HG03521 (cell line): ENCODE measurements around the gene GRIN3B.
"Not testable (repeated sequence)": the region's sequence is repeated elsewhere in the genome, so short reads cannot be mapped to it uniquely, and the experiment has no call there.

Experiments used
- ATAC-seq: cut with Tn5 transposase; IDR thresholded peaks from one replicate; pipeline ENCODE4 v1.9.1; 2021; ENCODE audit warnings: mild to moderate bottlenecking, moderate library complexity; ENCODE audit not compliant: unreplicated experiment

Gene GRIN3B

DNA sequence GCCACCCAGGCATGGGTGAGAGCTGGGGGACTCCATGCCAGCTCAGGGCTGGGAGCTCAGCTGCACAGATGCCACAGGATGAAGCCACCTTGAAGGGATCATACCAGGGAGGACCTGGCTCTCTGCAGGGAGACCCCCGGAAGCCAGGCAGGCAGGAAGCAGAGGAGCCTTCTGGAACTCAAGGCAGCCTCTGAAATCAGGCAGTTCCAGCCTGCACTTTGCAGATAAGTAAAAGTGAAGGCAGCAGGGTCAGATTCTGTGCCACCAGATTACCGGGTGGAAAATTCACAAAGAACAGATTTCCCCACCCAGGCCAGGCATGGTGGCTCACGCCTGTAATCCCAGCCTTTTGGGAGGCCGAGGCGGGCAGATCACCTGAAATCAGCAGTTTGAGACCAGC is 18.2 kb downstream of the GRIN3B start:
- no peak for ATAC-seq

DNA sequence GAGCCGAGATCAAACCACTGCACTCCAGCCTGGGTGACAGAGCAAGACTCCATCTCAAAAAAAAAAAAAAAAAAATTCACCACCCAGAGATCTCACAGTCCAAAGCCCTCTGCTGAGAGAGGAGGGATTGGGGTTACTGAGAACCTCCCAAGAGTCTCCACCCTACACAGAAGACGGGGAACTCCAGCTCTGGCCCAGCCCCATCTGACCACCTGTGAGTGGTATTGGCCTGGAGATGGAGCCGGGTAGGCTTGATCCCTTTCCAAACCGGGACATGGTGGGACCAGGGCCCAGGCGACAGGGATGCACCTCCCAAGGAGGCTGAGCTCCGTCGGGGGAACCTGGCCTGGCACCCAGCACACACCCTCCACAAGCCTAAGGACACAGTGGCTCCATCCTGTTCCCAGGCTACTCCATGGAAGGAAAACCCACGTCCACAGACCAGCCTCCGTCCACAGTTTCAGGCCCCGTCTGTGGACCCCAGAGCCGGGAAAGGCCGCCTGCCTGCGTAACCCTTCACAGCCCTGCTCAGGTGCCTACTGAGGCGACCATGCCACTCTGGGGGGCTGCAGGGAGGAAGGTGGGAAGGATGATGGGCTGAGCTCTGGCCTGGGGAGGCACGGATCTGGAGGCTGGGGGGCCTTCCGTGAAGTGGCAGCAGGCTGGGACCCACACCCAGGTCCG is 18.9 kb downstream of the GRIN3B start:
- no peak for ATAC-seq

GRCh38 chr19:1019616-1019961 is 19.4 kb downstream of the GRIN3B start:
- no peak for ATAC-seq

DNA sequence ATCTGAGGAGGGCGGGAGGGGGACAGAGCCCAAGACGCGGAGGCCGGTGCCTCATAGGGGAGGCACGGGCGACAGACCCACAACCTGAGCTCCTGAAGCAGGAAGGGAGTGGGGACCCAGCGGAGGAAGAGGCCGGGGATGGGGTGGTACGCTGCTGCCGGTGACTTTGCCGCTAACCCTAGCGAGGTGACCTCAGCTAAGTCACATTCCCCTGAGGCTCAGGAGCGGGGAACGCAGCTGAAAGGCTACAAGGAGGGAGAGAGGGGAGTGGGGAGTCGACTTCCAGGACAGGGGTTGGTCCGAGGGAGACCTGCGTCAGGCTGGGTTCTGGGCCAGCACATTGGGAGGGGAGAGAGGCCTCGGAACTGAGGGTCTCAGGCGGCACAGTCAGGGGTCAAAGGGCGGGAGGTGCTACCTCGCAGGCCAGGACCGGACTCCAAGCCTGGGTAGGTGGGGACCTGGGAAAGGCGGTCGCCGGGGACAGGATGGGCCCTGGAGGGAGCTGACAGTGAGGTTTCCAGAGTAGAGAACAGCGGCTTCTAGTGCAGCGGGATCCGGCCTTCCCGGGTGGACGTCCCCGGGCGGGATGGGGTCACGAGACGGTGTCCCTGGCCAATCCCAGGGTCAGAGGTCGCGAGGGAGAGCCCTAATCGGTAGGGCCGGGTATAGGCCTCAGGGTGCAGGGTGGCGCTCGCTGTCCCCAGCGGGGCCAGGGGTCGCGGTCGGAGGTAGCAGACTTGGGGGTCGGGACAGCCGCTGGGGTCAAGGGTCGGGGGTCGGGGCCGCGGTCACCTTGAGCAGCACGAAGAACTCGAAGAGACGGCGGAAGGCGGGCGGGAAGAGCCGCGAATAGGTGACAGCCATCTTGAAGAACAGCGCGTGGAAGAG is 20.0 kb downstream of the GRIN3B start:
- ATAC-seq, result no peak

DNA sequence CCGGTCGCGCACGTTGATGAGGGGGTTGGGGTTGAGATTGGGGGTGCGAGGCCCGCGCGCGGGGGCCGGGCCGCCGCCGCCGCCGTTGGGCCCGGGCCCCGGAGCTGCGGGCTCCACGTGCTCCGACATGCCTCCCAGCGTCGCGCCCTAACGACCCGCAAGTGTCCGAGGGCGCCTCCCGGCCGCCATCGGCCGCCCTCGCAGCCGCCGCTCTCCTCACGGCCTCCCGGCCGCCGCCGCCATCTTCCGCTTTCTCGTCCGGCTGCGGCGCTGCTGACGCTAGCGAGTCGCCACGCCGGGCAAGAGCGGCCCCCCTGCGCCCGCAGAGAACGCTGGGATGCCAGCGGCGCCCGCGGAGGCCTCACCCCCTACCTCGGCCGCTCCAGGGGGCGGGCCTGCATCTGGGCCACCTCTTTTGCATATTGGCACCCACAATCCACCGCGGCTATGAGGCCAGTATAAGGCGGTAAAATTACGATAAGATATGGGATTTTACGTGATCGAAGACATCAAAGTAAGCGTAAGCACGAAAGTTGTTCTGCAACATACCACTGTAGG is 20.7 kb downstream of the GRIN3B start, which contains the start of gene TMEM259:
TSS of gene TMEM259 (minus strand) at position 256 of the 558 bp plus-strand sequence. CDS start at position 129, 127 bp downstream.
- peak; percentile 86 for ATAC-seq

- not testable (repeated sequence) for ATAC-seq
Measured at GRCh38 chr19:1023883-1024188, 23.6 kb downstream of the GRIN3B start.

DNA sequence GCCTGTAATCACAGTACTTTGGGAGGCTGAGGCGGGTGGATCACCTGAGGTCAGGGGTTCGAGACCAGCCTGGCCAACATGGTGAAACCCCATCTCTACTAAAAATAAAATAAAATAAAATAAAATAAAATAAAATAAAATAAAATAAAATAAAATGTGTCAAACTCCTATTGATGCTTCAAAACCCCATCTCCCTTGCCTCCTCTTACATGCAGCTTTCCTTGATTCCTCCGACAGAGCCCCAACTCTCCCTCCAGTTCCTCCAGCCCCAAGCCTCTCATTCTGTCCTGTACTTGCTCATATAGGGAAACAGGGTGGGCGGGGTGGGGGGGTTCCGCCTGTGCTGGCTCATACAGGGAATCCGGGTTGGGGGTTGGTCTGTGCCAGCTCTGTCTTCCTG is 24.9 kb downstream of the GRIN3B start:
- not testable (repeated sequence) for ATAC-seq

GRCh38 chr19:1025960-1026782 is 26.0 kb downstream of the GRIN3B start, which contains the start of gene CNN2:
CNN2 (plus strand) TSS chr19:1026608; CDS start chr19:1026662, 54 bp downstream.
- no peak for ATAC-seq

GRCh38 chr19:1026783-1027649 is 26.8 kb downstream of the GRIN3B start:
- ATAC-seq, result no peak

GRCh38 chr19:1027650-1028061 is 27.4 kb downstream of the GRIN3B start:
- ATAC-seq, result no peak

- no peak for ATAC-seq
Measured at GRCh38 chr19:1028062-1028926, 28.1 kb downstream of the GRIN3B start.

GRCh38 chr19:1032264-1032867 is 32.1 kb downstream of the GRIN3B start:
- ATAC-seq, result no peak

GRCh38 chr19:1035998-1036621 is 35.9 kb downstream of the GRIN3B start:
- no peak for ATAC-seq

DNA sequence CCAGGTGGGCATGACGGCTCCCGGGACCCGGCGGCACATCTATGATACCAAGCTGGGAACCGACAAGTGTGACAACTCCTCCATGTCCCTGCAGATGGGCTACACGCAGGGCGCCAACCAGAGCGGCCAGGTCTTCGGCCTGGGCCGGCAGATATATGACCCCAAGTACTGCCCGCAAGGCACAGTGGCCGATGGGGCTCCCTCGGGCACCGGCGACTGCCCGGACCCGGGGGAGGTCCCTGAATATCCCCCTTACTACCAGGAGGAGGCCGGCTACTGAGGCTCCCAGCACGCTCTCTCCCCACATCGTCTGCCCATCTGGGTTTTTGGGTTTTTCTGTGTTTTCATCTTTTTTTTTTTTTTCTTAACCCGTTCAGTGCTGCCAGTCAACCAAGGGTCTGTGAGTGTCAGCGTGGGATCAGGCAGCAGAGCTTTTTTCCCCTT is 37.4 kb downstream of the GRIN3B start:
- ATAC-seq, result no peak

DNA sequence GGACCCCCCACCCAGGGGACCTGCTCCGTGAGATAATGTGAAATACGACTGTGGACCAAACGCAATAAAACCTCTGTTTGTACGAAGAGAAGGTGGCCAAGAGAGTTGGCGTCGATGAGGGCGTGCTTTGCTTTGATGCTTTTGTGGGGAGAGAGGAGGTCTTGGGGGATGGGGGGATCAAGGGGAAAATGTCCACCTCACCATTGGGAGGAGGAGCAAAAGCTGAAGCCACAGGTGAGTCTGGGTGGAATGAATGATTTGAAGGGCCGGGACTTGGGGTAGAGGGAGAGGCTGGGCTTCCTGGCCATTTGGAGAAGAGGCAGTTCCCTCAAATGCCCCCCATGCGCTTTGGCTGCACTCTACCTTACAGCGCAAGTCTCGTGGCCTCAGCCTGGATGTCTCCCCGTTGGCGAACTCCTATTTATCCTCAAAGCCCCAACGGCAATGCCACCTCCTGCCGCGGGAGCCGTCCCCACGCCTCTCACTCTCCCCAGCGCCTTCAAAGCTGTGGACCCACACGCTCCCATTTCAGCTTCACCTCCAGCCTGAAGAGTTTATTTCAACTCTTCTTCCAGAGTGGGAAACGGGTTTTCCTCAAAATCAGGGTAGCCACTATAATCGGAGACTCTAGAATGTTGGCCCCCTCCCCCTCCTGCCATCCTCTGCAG is 38.9 kb downstream of the GRIN3B start:
- no peak for ATAC-seq

DNA sequence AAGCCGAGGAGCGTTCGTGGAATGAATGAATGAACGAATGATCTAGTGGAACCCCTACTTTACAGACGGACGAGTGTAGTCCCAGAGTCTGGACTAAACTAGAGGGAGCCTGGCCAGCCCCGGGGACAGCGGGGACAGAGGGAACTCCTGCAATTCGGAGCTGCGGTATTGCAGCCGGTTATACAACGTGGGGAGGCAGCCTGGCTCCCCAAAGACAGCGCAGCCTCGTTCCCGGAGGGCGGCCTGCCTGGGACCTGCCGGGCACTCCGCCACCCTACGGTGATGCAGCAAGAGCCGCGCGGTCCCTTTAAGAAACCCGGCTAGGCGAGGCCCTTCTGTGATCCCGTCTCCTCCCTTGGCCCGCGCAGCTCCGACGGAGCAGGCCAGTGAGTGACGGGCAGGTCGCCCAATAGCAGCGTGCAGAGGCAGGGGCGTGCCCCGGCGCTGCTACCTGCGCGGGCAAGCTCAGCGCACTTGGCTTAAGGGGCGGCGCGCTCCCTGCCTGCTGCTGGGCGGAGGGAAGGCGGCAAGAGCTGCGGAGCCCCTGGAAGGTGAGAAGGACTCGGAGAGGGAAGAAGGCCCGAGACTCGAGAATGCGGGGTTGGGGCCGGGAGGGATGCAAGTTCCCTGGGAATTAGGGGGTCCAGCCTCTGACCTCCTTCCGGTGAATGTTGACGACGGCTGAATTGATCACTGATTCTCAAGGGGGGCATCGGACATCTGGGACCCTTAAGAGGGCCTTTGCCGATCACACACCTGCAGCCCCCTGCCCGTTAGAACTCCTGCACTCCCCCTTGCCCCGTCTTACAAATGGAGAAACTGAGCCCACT is 39.6 kb downstream of the GRIN3B start, which contains the start of gene ABCA7:
TSS of gene ABCA7 (plus strand) at position 462 of the 830 bp plus-strand sequence. CDS start 1,255 bp downstream, outside the sequence.
- peak; percentile 67 for ATAC-seq
